ENCODE data around the gene S1PR1. TPM values are rescaled to one million over a fixed set of nuclear protein-coding genes. Genes with fewer than 3 reads are reported as not detected.

S1PR1 gene
- total and polyA plus RNA-seq, 7 donors: 1.2 to 29.3 (median 19.8) TPM

DNA sequence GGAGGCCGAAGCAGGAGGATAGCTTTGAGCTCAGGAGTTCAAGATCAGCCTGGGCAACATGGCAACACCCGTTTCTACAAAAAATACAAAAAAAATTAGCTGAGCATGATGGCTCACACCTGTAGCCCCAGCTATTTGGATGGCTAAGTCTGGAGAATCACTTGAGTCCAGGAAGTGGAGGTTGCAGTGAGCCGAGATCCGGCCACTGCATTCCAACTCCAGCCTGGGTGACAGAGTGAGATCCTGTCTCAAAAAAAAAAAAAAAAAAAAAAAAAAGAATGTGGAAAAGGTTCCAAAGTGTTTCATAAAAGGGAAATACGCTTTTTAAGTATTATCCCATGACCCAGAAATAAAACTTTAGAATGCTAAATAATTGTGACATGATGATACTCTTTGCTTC is 8.0 kb downstream of the S1PR1 start:
- TF ChIP-seq POLR2A (IDR thresholded peaks at IDR 0.05) (no peak), POLR2AphosphoS5 (IDR thresholded peaks at IDR 0.05) (no peak), EP300 (IDR thresholded peaks at IDR 0.05) (no peak)
- TF ChIP-seq, protein P1, sequence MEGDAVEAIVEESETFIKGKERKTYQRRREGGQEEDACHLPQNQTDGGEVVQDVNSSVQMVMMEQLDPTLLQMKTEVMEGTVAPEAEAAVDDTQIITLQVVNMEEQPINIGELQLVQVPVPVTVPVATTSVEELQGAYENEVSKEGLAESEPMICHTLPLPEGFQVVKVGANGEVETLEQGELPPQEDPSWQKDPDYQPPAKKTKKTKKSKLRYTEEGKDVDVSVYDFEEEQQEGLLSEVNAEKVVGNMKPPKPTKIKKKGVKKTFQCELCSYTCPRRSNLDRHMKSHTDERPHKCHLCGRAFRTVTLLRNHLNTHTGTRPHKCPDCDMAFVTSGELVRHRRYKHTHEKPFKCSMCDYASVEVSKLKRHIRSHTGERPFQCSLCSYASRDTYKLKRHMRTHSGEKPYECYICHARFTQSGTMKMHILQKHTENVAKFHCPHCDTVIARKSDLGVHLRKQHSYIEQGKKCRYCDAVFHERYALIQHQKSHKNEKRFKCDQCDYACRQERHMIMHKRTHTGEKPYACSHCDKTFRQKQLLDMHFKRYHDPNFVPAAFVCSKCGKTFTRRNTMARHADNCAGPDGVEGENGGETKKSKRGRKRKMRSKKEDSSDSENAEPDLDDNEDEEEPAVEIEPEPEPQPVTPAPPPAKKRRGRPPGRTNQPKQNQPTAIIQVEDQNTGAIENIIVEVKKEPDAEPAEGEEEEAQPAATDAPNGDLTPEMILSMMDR (IDR thresholded peaks at IDR 0.05): no peak
- Histone ChIP-seq H3K36me3 (no peaks in the 10 kb centered on the region), H3K4me3 (no peak overlapping the region), H3K27ac (no peak overlapping the region), H3K9me3 (no peaks in the 10 kb centered on the region), H3K4me1 (no peaks in the 10 kb centered on the region), H3K27me3 (no peaks in the 10 kb centered on the region)
- intact Hi-C loops (cut with DNase I): no loop called here
- no peak for DNase-seq
- WGBS, 2 donors: 42 to 75% methylated on average over 5 of the region's 5 CpGs

DNA sequence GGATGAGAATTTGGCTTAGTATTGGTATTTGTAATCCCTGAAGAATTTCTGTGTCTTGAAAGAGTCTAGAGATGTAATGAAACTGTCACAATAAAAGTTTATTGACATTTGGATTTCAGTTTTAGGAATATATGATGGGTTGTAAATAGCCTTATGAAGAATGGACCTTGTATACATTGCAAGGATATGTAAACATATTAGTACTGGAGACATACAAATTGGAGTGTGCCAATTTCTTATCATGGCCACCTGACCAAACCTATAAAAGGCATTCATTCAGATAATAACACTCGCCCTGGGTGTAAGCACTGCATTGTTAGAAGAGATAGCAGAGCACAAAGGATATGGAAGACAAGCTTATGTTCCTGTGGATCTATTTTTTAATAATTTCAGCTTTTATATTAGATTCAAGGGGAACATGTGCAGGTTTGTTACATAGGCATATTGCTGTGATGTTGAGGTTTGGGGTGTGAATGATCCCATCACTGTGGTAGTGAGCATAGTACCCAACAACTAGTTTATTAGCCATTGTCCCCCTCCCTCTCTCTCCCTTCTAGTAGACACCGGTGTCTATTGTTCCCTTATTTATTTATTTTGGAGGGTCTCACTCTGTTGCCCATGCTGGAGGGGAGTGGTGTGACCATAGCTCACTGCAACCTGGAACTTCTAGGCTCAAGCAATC is 8.6 kb downstream of the S1PR1 start:
- 17 to 72% methylated on average over 2 of the region's 2 CpGs for WGBS, 2 donors
- Histone ChIP-seq H3K9me3 (no peaks in the 10 kb centered on the region), H3K36me3 (no peaks in the 10 kb centered on the region), H3K4me1 (no peaks in the 10 kb centered on the region), H3K4me3 (no peak overlapping the region), H3K27ac (no peak overlapping the region), H3K27me3 (no peaks in the 10 kb centered on the region)
- DNase-seq: no peak
- intact Hi-C loops (cut with DNase I): no loop called here
- TF ChIP-seq EP300 (IDR thresholded peaks at IDR 0.05) (no peak), POLR2AphosphoS5 (IDR thresholded peaks at IDR 0.05) (no peak), POLR2A (IDR thresholded peaks at IDR 0.05) (no peak)
- TF ChIP-seq, protein P1 (IDR thresholded peaks at IDR 0.05): no peak

DNA sequence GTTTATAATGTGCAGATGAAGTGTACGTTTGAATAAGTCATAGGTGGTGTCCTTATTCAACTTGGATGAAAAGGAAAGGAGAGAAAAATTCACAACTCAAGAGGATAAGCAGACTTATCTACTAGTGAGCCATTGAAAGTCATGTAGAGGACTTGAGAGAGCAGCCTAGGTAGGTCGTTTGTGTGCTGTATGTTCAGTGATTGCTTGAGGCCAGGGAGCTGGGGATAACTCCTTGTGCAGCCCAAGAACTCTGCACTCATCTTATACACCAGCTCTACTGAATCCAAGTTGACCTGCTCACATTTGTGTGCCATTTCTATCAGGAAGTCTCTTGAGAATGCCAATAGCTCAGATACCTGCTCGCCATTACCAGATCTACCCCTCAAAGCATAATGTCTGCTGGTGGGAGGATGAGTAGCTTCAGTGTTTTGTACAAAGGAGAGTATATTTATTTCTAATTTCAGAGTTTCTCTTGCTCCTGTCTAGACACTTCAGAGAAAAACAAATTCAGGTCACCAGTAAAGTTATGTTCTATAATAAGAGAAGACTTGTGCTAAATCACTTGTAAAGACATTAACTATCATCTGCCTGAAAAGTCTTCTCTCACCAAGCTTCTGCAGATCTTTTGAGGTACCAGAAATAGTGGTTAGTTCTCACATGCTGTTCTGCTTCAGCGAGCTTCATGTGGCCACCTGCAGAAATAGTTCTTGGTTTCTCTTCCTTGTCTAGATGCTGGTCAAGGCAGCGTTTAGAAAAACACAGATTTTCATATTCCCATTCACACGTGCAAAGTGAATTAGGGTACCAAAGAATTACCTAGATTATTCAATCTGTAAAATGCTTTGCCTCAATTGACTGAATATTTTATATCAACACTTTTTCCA is 10.8 kb downstream of the S1PR1 start:
- DNase-seq: no peak
- H3K9me3 ChIP-seq: no peaks in the 10 kb centered on the region
- no peak overlapping the region for H3K27ac ChIP-seq
- no peak overlapping the region for H3K4me3 ChIP-seq
- no peaks in the 10 kb centered on the region for H3K27me3 ChIP-seq
- H3K4me1 ChIP-seq: no peaks in the 10 kb centered on the region
- WGBS, 2 donors: 60 to 71% methylated on average over 6 of the region's 6 CpGs
- H3K36me3 ChIP-seq: no peaks in the 10 kb centered on the region
- no peak for TF ChIP-seq EP300 (IDR thresholded peaks at IDR 0.05)
- TF ChIP-seq, protein P1 (IDR thresholded peaks at IDR 0.05): no peak
- no peak for TF ChIP-seq POLR2AphosphoS5 (IDR thresholded peaks at IDR 0.05)
- TF ChIP-seq POLR2A (IDR thresholded peaks at IDR 0.05): no peak
- intact Hi-C loops (cut with DNase I): no loop called here

DNA sequence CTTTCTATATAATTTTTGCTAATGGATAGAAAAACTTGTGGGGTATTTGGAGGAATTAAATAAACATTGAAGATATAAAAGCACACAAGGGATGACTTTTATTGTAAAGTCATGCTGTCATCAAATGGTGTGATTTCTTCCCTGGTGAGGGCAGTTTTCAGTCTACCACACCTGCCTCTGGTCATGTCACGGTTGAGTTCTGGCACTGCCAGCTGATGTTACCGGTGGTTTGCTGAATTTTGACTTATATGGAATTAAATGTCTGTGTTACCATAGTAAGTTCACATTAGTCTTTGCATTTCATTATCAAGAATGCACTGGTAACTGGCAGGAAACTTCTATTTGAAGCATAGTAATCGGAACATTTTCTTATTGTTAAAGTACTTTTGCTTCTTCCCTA is 13.4 kb downstream of the S1PR1 start:
- intact Hi-C loops (cut with DNase I): no loop called here

More for the DNA sequence above, 13.4 kb downstream of the S1PR1 start:
- Histone ChIP-seq H3K27ac (no peak overlapping the region), H3K27me3 (no peaks in the 10 kb centered on the region), H3K4me1 (peaks cover 0 to 5% (median 0%) of the 10 kb centered on the region in 4 donors), H3K36me3 (no peaks in the 10 kb centered on the region), H3K4me3 (no peak overlapping the region), H3K9me3 (no peaks in the 10 kb centered on the region)
- TF ChIP-seq POLR2AphosphoS5 (IDR thresholded peaks at IDR 0.05): no peak
- TF ChIP-seq POLR2A (IDR thresholded peaks at IDR 0.05): no peak
- TF ChIP-seq, protein P1 (IDR thresholded peaks at IDR 0.05): no peak
- no peak for TF ChIP-seq EP300 (IDR thresholded peaks at IDR 0.05)
- DNase-seq: no peak
- 73 to 87% methylated on average over 3 of the region's 3 CpGs for WGBS, 2 donors

Measured in sigmoid colon (tissue), 7 donors.